DMS53 treated with DMSO at 0.1 percent for 48 hours (cell line): Measurements from ENCODE around the gene ZC3HAV1.
"Not testable (repeated sequence)": the region's sequence is repeated elsewhere in the genome, so short reads cannot be mapped to it uniquely, and the experiment has no call there.

ENCODE experiments used
- DNase-seq: peaks from one replicate; lab custom pipeline; 2025; ENCODE audit not compliant: unreplicated experiment; lab: John Stamatoyannopoulos, UW

Gene ZC3HAV1

DNA sequence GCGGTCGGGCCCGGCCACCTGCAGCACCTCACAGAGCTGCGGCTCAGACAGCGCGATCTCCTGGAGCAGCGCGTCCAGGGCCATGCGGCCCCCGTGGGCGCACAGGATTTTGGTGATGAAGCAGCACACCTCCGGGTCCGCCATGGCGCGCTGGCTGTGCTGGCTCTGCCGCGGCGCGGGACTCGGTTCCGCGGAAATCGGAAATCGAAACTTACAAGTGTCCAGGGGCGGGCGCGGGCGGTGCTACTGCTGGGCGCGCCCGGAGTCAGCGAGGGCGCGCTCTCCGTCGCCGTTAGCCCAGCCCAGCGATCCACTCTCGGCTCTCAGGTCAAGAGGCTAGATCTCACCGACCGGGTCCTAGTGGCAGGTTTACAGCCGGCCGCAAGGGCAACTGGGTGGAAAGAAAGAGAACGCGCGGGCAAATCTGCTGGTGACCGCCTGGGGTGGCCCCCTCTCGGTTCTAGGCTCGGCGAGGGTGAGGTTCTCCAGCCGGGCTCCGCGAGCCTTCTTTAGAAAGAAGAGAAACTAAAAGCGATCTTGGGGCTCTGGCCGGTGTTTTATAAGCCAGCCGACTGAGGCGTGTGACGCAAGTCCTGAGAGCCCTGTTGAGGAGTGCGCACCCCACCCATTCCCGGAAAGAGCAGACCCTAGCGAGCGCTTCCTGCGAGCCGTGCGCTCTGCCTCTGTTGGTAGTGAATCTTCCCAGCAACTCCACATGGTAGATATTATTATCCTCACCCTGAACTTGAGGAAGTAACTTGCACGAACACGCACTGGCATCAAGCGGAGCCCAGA, at the start of gene ZC3HAV1:
Gene ZC3HAV1, minus strand, starts transcription at position 533 of the 795 bp plus-strand sequence. Its CDS starts 389 bp downstream, at position 144.
- peak; percentile 92 for DNase-seq

DNA sequence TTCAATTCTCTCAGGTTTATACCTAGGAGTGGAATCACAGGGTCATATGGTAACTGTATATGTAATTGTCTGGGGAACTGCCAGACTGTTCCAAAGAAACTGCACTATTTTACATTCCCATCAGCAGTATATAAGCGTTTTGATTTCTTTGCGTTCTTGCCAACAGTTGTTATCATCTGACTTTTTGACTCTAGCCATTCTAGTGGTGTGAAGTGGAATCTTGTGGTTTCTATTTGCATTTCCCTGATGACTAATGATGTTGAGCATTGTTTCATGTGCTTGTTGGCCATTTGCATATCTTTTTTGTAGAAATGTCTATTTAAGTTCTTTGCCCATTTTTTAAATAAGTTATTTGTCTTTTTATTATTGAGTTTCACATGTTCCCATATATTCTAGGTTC, 44.3 kb upstream of the ZC3HAV1 start:
- DNase-seq: no peak

DNA sequence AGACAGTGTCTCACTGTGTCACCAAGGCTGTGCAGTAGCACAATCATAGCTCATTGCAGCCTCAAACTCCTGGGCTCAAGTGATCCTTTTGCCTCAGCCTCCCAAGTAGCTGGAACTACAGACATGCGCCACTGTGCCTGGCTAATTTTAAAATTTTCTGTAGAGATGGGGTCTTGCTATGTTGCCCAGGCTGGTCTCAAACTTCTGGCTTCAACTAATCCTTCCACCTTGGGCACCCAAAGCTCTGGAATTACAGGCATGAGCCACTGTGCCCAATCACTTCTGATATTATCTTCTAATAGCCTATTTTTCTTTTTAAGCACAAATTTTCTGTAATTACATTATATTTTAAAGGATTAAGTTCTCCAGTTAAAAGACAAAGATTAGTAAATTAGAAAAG, 42.6 kb upstream of the ZC3HAV1 start:
- DNase-seq: no peak

DNA sequence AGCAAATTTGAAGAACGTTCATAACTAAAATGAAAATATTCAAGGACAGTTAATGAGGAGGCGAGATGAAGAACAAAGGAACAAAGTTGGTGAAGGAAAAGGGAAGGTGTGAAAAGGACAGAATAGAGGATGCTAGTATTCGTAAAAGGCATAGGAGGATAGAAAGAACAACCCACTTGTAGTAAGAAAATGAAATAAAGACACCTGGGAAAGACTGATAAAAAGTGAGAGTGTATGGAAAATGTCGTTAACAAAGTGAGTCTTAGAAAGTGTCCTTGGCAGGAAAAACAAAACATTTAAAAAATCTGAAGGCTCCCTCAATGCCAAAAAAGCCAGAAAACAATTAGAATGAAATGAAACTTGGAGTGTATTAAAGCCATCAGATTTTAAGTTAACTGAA, 29.6 kb upstream of the ZC3HAV1 start:
- DNase-seq: no peak

DNA sequence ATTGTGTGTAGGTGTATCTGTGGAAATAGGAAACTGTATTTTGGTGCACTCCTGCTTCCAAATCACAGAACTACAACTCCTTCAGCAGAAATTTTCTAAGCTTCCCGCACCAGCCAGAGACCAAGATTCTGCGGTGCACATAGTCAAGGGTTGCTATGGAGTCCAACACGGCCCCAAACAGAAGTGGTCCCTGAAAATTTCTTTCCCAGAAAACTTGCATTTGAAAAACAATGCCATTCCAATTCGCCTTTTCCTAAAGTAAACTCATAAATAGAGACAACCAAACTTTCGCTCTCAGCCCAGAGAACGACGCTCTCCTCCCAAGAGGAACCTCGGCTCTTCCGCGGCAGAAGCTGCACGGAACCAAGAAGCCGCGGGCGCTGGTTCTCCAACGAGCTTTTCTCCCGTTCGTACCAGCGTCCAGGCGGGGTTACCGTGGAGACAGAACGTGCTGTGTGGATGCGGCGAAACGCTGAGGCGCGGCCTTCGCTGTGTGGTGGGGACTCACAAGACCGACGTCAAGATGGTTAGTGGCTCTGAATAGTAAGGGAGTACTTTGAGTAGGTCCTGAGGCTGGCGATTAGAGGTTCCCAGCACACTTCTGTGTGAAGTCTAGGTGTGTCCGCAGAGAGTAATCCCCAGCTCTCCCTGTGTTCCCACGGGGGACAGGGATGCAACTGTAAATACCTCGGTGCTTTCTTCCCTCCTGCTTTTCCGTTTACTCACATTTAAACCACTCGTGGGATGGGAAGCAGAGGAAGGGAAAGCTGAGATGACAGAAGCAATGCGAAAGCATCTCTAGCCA, 24.0 kb upstream of the ZC3HAV1 start:
- peak; percentile 88 for DNase-seq

DNA sequence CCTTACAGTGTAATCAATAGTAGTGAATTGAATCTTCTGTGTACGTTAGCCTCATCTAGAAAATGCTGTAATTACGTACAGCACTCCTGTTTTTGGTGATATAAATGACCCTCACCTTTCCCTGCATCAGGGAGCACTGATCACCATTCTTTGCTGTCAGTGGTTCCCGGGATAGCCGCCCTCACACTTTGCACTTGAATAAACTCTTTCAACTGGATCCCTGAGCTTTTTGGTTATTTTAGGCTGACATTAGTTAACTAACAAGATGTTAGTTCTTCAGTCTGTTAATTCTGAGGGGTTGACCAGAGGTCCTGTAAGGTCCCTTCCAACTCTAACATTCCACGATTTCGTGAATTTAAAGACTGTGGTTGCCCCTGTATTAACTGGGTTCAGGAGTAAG, 23.4 kb upstream of the ZC3HAV1 start:
- no peak for DNase-seq

DNA sequence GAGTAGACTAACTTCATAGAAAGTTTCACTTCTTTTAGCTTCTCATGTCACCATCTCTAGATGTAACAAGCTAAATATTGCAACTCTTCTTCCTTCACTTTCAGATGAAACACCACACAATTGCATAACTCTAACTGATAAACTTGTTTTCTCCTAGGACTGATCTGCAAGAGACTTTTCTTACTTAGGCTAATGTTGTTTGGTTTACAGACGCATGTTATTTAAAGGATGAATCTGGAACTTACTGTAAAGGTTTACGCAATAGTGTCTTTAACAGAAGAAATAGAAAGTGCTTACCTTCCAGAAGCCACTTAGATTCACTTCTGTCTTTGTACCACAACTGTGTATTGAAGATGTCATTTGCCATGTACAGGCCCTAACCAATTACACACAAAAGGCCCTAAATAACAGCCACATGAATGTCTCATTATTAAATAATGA, 22.1 kb upstream of the ZC3HAV1 start:
- no peak for DNase-seq

DNA sequence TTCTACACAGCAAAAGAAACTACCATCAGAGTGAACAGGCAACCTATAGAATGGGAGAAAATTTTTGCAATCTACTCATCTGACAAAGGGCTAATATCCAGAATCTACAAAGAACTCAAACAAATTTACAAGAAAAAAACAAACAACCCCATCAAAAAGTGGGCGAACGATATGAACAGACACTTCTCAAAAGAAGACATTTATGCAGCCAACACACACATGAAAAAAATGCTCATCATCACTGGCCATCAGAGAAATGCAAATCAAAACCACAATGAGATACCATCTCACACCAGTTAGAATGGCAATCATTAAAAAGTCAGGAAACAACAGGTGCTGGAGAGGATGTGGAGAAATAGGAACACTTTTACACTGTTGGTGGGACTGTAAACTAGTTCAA, 20.3 kb upstream of the ZC3HAV1 start:
- not testable (repeated sequence) for DNase-seq

DNA sequence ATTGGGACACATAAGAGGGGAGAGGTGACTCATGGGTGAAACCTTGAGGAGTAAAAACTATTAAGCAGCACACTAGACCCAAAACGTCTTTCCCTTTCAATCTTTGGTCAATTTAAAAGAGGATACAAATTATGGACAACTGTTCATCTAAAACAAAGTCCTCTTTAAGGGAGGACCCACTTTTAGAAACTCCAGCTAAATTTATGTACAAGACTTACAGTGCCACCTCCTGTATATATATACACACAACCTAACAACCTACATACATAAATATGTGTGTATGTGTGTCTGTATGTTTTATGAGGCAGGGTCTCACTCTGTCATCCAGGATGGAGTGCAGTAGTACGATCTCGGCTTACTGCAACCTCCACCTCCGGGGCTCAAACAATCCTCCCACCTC, 18.1 kb upstream of the ZC3HAV1 start:
- peak; percentile 34 for DNase-seq

DNA sequence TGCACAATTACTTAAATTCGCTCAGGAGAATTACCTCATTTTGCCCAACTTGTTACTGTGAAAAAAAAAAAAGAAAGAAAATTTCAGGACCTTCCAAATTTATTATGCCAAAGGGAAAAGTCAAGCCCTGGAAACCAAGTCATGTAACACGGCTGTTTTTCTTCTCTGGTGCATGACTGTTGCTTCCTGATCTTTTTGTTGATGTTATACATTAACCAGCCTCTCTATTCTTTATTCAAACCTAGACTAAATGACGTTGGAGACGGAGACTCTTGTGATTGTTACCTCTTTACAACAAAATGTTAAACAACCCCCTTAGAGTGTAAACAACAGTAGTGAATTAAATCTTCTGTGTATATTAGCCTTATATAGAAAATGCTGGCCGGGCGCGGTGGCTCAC, 16.1 kb upstream of the ZC3HAV1 start:
- peak; percentile 99 for DNase-seq

DNA sequence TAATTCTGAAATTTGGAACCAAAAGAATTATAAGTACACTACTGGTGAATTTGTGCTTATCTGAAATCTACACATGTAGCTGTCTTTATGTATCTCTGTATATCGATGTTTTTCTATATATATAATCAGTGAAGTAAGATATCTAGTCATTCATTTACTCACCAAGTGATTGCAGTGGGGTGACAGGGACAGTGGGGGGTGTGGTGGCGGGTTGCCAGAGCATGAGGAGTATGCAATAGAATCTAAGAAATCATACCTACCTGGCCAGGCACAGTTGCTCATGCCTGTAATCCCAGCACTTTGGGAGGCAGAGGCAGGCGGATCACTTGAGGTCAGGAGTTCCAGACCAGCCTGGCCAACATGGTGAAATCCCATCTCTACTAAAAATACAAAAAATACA, 15.5 kb upstream of the ZC3HAV1 start:
- not testable (repeated sequence) for DNase-seq

DNA sequence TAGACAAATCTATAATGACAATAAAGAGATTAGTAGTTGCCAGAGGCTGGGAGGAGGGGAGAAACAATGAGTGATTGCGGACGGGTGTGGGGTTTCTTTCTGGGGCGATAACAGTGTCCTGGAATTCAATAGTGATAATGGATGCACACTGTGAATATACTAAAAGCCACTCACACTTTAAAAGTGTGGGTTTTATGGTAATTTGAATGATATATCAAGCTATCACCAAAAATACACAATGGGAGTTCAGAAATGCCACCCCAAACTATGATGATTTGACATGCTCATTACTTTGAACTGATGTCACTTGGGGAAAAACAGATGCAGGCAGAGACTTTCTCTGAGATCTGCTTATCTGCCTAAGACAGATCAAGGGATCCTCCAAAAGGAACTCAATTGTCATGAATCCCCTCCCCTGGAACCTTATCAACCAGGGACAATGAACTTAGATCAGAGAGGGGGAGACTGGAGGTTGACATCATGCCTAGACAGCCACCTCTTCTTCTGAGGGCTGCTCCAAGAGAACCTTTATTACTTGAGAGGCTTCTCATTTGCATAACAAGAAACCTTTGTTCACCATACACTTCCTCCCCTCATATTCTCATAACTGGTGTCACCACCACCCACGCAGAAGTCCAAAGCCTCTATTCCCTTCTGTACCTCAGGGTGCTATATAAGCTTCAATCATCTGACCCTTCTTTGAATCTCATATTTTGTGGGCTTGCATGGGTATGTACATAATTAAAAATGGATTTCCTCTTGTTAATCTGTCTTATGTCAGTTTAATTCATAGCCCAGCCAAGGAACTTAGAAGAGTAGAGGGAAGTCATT, 14.8 kb upstream of the ZC3HAV1 start:
- DNase-seq: no peak

DNA sequence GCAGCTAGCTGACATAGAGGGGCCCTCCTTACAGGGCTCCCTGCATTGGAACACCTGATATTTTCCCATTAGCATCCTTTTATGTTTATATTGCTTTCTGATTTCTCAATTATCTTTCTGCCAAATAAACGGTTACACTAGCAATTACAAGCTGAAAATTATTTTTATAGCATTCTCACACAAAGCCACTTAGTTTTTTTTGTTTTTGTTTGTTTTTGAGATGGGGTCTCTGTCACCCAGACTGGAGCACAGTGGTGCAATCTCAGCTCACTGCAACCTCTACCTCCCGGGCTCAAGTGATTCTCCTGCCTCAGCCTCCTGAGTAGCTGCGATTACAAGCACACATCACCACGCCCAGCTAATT, 9.9 kb upstream of the ZC3HAV1 start:
- DNase-seq: no peak

DNA sequence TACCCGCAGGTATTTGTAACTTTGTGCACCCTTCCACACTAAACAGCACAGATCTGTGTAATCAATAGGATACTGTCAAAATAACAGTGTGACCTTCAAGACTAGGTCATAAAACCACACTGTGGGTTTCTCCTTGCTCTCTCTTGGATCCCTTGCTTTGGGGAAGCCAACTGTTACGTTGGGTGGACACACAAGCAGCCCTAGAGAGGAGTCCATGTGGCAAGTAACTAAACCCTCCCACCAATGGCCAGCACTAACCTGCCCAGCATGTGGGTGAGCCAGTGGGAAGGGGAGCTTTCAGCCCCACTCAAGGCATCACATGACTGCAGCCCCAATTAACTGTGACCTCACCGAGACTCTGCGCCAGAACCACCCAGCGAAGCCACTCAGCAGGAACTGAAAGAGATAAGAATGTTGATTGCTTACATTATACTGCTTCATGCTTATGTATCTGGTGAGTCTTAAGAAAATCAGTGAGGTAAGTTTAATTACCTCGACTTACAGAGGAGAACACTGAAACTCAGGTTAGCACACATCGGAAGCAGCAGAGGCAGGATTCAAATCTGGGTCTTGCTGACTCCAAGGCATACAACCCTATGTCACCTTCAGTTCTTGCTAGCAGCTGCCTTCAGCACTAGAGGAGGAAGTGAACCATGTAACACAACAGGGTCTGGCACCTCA, 9.4 kb upstream of the ZC3HAV1 start:
- peak; percentile 70 for DNase-seq

DNA sequence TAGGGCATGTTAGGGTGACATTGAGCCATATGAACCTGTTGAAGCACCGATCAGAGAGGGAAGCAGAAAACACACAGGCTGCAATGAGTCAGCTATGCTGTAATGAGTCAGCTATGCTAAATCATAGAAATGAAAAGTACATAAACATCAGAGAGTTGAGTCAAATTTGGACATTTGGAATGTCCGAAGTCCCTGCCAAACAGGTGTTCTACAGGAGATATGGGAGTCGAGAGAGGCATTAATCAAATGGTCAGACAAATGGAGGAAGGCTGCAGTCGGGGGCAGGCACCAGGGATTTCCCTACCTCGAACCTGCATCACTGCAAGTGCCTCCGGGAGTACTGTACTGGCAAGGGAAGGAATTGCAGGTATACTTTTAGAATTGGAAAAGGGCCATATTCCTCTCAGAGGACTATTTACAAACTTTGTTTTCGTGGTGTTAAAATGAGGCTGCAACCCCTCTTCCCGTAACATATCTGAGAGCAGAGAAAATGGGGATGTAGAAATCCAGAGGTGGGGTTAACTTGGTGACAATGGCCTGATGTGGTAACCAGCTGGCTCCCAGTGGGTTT, 8.8 kb upstream of the ZC3HAV1 start:
- DNase-seq: peak; percentile 80

DNA sequence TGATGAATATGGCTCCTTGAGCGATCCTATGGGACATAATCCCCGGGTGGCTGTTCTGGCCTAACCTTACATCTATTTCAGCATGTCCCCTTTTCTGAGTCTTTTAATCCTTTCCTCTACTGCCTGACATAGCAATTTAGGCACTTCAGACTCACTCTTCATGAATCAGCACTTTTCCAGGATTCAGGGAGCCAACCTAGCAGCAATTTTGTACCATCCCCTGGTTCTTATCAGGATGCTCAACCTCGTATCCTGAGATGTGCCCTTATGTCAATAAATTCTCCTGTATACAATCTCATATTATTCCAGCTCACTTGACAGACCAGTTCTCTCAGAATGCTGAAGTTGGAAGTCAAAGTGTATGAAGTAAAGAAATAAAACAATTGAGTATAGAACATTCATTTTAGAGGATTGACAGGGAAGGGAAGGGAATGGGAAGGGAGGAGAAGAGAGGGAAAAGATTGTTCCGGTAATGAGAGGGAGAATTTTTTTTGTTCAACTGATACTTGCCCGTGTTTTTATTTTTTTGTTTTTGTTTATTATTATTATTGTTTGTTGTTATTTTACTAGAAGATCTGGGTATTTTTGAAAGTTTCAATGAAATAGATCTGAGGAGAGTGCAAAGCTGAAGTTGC, 8.2 kb upstream of the ZC3HAV1 start:
- DNase-seq: peak; percentile 63

DNA sequence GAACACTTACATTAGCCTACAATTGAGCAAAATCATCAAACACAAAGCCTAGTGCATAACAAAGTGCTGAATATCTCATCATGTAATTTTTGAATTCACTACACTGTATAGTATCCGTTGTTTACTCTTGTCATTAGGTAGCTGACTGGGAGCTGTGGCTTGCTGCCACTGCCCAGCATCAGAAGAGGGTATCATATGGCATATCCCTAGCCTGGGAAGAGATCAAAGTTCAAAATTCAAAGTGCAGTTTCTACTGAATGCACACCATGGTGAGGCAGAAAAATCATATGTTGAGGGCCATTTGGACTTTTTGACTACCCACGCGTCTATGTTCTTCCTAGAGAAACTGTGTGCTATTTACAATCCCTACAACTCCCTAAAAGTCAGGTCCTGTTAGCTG, 7.5 kb upstream of the ZC3HAV1 start:
- peak; percentile 92 for DNase-seq

DNA sequence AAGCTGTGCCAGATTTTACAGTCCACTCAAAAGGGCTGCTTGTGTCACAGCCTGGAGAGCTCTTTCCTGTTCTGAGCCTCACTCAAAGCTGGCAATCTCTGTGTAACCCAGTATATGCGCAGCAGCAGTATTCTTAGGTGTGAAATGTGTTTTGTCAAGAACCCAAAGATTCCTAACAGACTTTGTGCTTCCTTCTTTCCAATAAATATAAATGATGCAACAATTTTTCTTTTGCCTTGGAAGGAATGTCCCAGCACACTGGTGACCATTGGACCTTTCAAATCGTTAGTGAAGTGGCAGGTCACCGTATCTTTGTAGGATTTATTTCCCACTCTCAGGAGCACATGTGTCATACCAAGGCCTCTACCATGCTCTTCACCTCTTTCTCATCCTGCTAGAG, 5.6 kb upstream of the ZC3HAV1 start:
- no peak for DNase-seq

DNA sequence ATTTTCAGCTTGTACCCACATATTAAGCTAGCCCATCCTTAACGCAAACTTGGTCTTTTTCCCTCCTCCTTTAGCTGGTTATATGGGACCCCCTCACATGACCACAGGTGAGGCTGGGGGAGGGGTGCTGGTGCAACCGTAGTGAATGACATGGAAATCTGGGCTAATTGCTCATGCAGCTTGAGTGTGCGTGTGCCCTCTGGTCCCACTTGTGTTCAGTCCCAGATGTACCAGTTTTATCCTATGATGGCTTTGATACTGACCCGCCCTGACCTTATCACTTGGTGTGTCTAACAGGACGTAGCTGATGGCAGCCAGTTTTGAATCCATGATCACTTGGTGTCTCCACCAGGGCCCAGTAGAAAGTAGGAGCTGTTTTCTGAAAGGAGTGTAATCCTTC, 5.1 kb upstream of the ZC3HAV1 start:
- no peak for DNase-seq

DNA sequence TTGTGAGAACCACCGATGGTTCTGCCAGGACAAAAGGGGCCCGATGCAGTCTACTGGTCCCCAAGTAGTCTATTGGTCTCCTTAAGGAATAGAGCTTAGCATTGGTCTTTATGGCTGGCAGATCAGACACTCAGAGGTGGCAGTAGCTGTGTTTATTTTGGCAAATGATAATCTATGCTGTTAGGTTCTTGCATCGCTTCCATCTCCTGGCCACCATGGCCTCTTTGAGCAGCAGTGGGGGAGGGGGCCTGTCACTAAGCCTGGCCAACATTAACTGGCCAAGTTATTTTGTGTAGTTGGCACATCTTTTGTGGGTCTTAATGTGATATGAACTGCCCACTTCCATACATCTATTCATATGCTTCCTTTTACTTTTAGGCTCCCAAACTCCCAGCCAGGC, 4.5 kb upstream of the ZC3HAV1 start:
- DNase-seq: no peak
